ENCODE data around the gene CHRNA9. TPM values are rescaled to one million over a fixed set of nuclear protein-coding genes. Genes with fewer than 3 reads are reported as not detected.

CHRNA9 gene
- total RNA-seq, 4 donors from 2014 or later: not detected

- Histone ChIP-seq H3K4me3 (no peak overlapping the region), H3K27ac (no peak overlapping the region), H3K27me3 (no peaks in the 10 kb centered on the region), H3K9me3 (no peaks in the 10 kb centered on the region), H3K4me1 (peaks cover 0 to 13% (median 2%) of the 10 kb centered on the region in 3 donors), H3K36me3 (no peaks in the 10 kb centered on the region)
- TF ChIP-seq CTCF (IDR thresholded peaks at IDR 0.05) (no peak), POLR2A (IDR thresholded peaks at IDR 0.05) (no peak)
- intact Hi-C loops (cut with DNase I): no loop called here
- WGBS, 2 donors: 37 to 54% methylated on average over 4 of the region's 4 CpGs
- DNase-seq: no peak
Measured at GRCh38 chr4:40322811-40323210, 12.3 kb upstream of the CHRNA9 start.

GRCh38 chr4:40323866-40324265 lies 11.3 kb upstream of the CHRNA9 start:
- DNase-seq: no peak
- no peak overlapping the region for H3K4me3 ChIP-seq
- intact Hi-C loops (cut with DNase I): no loop called here
- no peaks in the 10 kb centered on the region for H3K36me3 ChIP-seq
- TF ChIP-seq CTCF (IDR thresholded peaks at IDR 0.05) (no peak), POLR2A (IDR thresholded peaks at IDR 0.05) (no peak)
- peaks cover 0 to 4% (median 0%) of the 10 kb centered on the region in 3 donors for H3K4me1 ChIP-seq
- H3K27ac ChIP-seq: no peak overlapping the region
- H3K9me3 ChIP-seq: no peaks in the 10 kb centered on the region
- WGBS, 2 donors: 61 to 83% methylated on average over 1 to 2 of the region's 2 CpGs
- H3K27me3 ChIP-seq: no peaks in the 10 kb centered on the region

- no peak for DNase-seq
- 2 to 5% methylated on average over 2 of the region's 2 CpGs for WGBS, 2 donors
- H3K27ac ChIP-seq: no peak overlapping the region
Measured at GRCh38 chr4:40325406-40326019, 9.6 kb upstream of the CHRNA9 start.

GRCh38 chr4:40327340-40327739 lies 7.8 kb upstream of the CHRNA9 start:
- Histone ChIP-seq H3K4me3 (no peak overlapping the region), H3K9me3 (no peaks in the 10 kb centered on the region), H3K36me3 (no peaks in the 10 kb centered on the region), H3K4me1 (no peaks in the 10 kb centered on the region), H3K27ac (no peak overlapping the region), H3K27me3 (no peaks in the 10 kb centered on the region)
- TF ChIP-seq POLR2A (IDR thresholded peaks at IDR 0.05): no peak
- TF ChIP-seq CTCF (IDR thresholded peaks at IDR 0.05): no peak
- intact Hi-C loops (cut with DNase I): no loop called here
- DNase-seq: no peak
- WGBS, 2 donors: 41 to 68% methylated on average over 2 to 3 of the region's 4 CpGs

More at GRCh38 chr4:40325406-40326019, 9.6 kb upstream of the CHRNA9 start:
- H3K9me3 ChIP-seq: no peaks in the 10 kb centered on the region
- H3K27me3 ChIP-seq: no peaks in the 10 kb centered on the region
- H3K4me1 ChIP-seq: peaks cover 0 to 4% (median 0%) of the 10 kb centered on the region in 3 donors
- H3K4me3 ChIP-seq: no peak overlapping the region
- intact Hi-C loops (cut with DNase I): no loop called here
- no peaks in the 10 kb centered on the region for H3K36me3 ChIP-seq
- peak; percentile 80 to 89 (median 83) for TF ChIP-seq CTCF (IDR thresholded peaks at IDR 0.05)
- no peak for TF ChIP-seq POLR2A (IDR thresholded peaks at IDR 0.05)

GRCh38 chr4:40328383-40328782 lies 6.8 kb upstream of the CHRNA9 start:
- no peak for DNase-seq
- Histone ChIP-seq H3K27ac (no peak overlapping the region), H3K27me3 (no peaks in the 10 kb centered on the region), H3K9me3 (no peaks in the 10 kb centered on the region), H3K4me1 (peaks cover 0 to 2% (median 0%) of the 10 kb centered on the region in 3 donors), H3K4me3 (no peak overlapping the region), H3K36me3 (no peaks in the 10 kb centered on the region)
- WGBS, 2 donors: 80 to 88% methylated on average over 1 of the region's 1 CpG
- TF ChIP-seq CTCF (IDR thresholded peaks at IDR 0.05): no peak
- TF ChIP-seq POLR2A (IDR thresholded peaks at IDR 0.05): no peak
- intact Hi-C loops (cut with DNase I): no loop called here
